GM19351 (cell line): Measurements from ENCODE around the gene KRT7.
"Not testable (repeated sequence)": the region's sequence is repeated elsewhere in the genome, so short reads cannot be mapped to it uniquely, and the experiment has no call there.

Experiments used
- ATAC-seq: cut with Tn5 transposase; IDR thresholded peaks from one replicate; pipeline ENCODE4 v1.9.1; 2021; ENCODE audit warnings: mild to moderate bottlenecking, moderate library complexity; ENCODE audit not compliant: unreplicated experiment

KRT7 gene

GRCh38 chr12:52254965-52255751 lies 22.1 kb downstream of the KRT7 start:
- no peak for ATAC-seq

- no peak for ATAC-seq
Measured at GRCh38 chr12:52255926-52256583, 23.0 kb downstream of the KRT7 start.

GRCh38 chr12:52256584-52256935 lies 23.5 kb downstream of the KRT7 start:
- no peak for ATAC-seq

- no peak for ATAC-seq
Measured at GRCh38 chr12:52257074-52257551, 24.1 kb downstream of the KRT7 start.

- not testable (repeated sequence) for ATAC-seq
Measured at GRCh38 chr12:52257922-52258321, 24.9 kb downstream of the KRT7 start.

DNA sequence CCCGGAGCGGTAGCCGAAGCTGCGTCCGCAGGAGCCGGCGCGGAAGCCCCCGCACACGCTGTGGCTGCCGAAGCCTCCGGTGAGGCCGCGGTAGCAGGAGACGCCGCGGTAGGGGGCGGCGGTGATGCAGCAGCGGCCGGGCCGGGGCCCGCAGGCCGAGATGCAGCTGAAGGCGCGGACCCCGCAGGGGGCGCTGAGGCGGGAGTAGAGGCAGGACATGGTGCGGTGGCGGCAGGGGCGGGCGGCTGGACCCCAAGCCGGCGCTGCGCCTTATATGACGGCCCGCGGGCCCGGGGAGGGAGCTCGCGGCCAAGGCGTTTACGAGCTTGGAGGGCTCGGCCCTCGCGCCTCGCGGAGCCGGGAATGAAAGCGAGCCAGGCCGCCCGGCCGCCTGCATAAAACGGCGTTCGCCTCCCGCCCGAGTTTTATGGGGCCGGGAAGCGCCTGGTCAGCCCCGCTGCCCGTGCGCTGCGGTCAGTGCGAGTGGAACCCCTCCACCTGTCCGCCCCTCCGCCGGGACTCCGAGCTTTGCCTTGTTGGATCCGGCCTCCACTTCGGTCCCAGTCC lies 25.4 kb downstream of the KRT7 start:
- no peak for ATAC-seq

DNA sequence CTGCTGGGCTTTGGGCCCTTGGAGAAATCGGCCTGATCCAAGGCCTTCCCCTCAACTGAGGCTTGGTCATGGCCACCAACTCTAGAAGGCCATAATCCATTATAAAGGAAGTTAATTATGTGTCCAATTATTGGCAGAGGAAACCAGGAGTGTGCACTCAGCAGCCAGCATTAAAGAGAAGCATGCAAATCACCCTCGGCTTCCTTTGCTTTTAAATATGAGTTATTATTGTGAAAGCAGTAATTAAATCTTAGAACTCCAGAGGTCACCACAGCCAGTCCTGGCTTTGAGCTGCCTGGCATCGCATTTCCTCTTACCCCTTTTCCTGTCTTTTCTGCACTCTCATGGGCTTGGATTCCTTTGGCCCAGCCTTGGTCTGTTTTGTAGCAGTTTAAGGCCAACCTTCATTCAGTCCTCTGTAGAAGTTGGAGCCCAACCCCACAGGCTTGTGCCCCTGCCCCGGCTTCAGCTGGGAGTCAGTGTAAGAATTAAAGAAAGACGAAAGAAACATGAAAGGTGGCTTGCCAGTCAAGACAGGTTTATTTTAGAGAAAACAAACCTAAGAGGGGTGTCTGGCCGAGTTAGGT lies 26.7 kb downstream of the KRT7 start:
- no peak for ATAC-seq

- ATAC-seq: no peak
Measured at GRCh38 chr12:52260361-52261207, 27.5 kb downstream of the KRT7 start.

DNA sequence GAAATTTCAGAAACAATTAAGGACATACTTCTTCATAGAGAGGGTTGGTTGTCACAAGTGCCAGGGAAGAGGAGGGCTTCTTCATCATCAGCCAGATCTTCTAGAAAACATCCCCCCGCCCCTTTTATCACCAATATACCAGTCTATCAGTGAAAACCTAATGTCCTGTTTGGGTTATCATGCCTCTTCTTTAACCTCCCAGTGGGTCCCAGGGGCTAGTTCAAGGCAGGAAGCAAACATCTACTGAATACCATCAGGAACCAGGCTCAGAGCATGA lies 28.1 kb downstream of the KRT7 start:
- ATAC-seq: no peak

GRCh38 chr12:52262286-52262685 lies 29.2 kb downstream of the KRT7 start:
- ATAC-seq: no peak

GRCh38 chr12:52263761-52264434 lies 30.9 kb downstream of the KRT7 start:
- no peak for ATAC-seq

- ATAC-seq: no peak
Measured at GRCh38 chr12:52264435-52264825, 31.4 kb downstream of the KRT7 start.

DNA sequence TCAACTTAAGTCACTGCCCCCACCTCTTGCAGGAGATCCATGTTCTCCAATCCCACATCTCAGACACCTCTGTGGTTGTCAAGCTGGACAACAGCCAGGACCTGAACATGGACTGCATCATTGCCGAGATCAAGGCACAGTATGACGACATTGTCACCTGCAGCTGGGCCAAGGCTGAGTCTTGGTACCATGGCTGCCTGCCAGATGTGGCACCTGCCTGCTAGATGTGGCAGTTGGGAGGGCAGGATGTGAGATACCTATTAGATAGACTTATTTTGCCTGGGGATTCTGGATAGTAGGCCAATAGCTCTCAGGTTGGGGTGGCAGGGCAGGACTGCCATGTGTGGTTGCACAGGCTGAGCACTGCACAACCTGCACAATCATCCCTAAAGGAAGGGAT lies 33.5 kb downstream of the KRT7 start:
- ATAC-seq: no peak

- no peak for ATAC-seq
Measured at GRCh38 chr12:52267266-52267665, 34.2 kb downstream of the KRT7 start.

- ATAC-seq: no peak
Measured at GRCh38 chr12:52267699-52268098, 34.7 kb downstream of the KRT7 start.

DNA sequence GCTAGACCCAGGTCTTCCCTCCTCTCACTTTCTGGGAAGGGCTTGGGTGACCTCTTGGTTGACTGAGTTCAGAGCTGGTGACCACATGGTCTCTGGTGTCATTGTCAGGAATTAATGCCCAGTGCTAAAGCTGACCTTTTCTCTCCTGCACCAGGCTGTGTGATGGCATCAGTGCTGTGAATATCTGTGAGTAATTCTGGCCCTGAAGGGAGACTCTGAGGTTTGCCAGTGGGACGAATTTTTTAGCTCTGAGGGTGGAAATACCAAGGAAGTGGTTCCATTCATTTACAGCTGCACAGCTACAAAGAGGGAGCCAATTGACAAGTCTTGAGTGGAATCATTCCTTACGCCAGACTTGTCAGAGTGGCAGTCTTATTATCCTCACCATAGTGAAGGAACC lies 35.2 kb downstream of the KRT7 start:
- ATAC-seq: no peak

DNA sequence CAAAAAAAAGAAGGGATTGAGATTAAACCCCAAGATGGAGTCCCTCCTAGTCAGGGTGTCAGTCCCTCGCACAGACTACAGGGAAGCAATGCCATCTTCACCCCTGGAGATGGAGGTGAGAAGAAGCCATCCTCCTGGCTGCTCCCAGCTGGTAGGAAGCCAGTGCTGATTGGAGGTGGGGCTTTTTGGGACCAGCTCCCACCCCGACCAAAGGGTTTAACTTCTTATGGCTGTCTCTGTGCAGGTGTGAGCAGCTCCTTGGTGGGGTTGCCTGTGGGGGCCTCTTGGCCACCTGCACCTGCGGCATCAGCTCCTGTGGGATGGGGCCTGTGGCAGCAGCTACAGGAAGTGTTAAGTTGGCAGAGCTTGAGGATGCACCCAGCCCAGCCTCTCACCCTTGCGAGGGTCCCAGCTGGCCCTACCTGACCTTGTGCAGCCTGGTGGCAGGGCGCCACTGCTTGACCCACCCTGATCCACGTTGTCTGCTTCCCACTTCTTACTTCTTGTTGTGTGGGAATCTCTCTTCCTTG lies 37.6 kb downstream of the KRT7 start:
- no peak for ATAC-seq

GRCh38 chr12:52271158-52271557 lies 38.1 kb downstream of the KRT7 start:
- no peak for ATAC-seq

- ATAC-seq: no peak
Measured at GRCh38 chr12:52274521-52275120, 41.6 kb downstream of the KRT7 start, which contains the start of gene KRT86. TSS of gene KRT86 (plus strand) at chr12:52274645. CDS start at chr12:52301917, 27,272 bp downstream.

DNA sequence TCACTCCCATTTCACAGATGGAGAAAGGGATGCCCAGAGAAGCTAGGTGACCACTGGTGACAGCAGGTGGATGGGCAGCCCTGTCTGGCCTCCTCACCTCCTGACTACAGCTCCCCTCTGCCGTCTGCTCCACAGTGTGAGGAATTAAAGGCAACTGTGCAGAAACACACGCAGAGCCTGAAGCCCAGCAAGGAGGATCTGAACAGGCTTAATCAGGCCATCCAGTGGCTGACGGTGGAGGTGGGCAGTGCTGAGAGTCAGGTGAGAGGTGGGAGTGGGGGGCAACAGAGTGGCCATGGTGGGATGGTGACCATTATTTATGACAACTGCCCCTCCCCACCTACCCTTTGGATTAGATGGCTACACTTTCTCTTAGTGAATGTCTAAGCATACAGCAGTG lies 42.6 kb downstream of the KRT7 start:
- ATAC-seq: no peak
